Effector memory CD8-positive, alpha-beta T cell (primary cell): ENCODE results near the gene TXNL4A.
A peak's percentile ranks its signal among the peaks of the same experiment; 100 is the strongest.

Source experiments
- ATAC-seq: fragments of 150-1000 bp; cut with Tn5 transposase; replicated peaks from 2 replicates; pipeline ENCODE4 v1.10.0; 2021; ENCODE audit warnings: mild to moderate bottlenecking, moderate library complexity
- DNase-seq, 3 experiments: peaks; one replicate each; pipeline ENCODE4 v3.0.0; 2021
- H3K27ac Mint-ChIP-seq, 2 donors: one replicate each; pipeline ENCODE4 v1.8.0; 2022; ENCODE audit warnings: mild to moderate bottlenecking in 2 of 2, mixed read lengths in 2 of 2, moderate library complexity in 2 of 2
- H3K27me3 Mint-ChIP-seq, 2 donors: one replicate each; pipeline ENCODE4 v1.8.0; 2022; ENCODE audit warnings: mixed read lengths in 2 of 2
- H3K36me3 Mint-ChIP-seq: one replicate; pipeline ENCODE4 v1.8.0; 2022; ENCODE audit warnings: mild to moderate bottlenecking, moderate library complexity, mixed read lengths; ENCODE audit not compliant: insufficient read depth
- H3K4me1 Mint-ChIP-seq, 2 donors: one replicate each; pipeline ENCODE4 v1.8.0; 2022; ENCODE audit warnings: low read depth in 2 of 2, mixed read lengths in 2 of 2
- H3K4me3 Mint-ChIP-seq, 2 donors: one replicate each; pipeline ENCODE4 v1.8.0; 2022; ENCODE audit warnings: mild to moderate bottlenecking in 2 of 2, mixed read lengths in 2 of 2, moderate library complexity in 2 of 2
- H3K9me3 Mint-ChIP-seq, 2 donors: one replicate each; pipeline ENCODE4 v1.8.0; 2022; ENCODE audit warnings: mixed read lengths in 2 of 2

Gene TXNL4A

DNA sequence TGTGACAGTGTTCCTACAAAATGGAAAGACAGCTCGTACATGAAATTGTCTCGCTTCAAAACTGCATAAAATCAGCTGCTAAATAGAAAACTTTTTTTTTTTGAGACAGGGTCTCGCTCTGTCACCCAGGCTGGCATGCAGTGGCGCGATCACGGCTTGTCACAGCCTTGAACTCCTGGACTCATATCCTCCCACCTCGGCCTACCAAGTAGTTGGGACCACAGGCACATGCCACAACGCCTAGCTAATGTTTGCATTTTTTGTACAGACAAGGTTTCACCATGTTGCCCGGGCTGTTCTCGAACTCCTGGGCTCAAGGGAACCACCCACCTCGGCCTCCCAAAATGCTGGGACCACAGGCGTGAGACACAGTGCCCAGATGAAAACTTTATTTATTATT is 3.2 kb downstream of the TXNL4A start:
- DNase-seq (no peak), ATAC-seq (no peak)
- no peaks in the 10 kb centered on the region for H3K27me3 Mint-ChIP-seq
- H3K4me1 Mint-ChIP-seq: peaks cover 54 to 66% of the 10 kb centered on the region in 2 donors
- H3K9me3 Mint-ChIP-seq: no peaks in the 10 kb centered on the region
- H3K36me3 Mint-ChIP-seq: peaks cover 23% of the 10 kb centered on the region
- no peak overlapping the region for H3K27ac Mint-ChIP-seq
- no peak overlapping the region for H3K4me3 Mint-ChIP-seq

DNA sequence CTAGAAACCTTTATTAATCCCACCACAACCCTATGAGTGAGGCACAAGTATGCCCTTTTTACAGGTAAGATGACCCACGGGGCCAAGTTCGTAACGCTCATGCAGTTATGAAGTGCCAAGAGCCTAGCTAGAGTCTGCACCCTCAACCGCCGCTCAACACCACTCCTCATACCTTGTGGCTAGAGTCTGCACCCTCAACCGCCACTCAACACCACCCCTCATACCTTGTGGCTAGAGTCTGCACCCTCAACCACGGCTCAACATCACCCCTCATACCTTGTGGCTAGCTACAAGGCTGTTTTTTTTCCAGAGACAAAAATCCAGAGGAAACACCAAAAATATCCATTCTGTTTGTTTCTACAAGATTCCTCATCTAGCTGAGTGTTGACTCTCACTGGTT is 4.6 kb downstream of the TXNL4A start:
- Mint-ChIP-seq H3K4me1 (peaks cover 56 to 70% of the 10 kb centered on the region in 2 donors), H3K27me3 (no peaks in the 10 kb centered on the region), H3K27ac (peak overlapping the region; percentile 58), H3K9me3 (no peaks in the 10 kb centered on the region), H3K36me3 (peaks cover 29% of the 10 kb centered on the region), H3K4me3 (peak overlapping the region; percentile 41 to 47)
- ATAC-seq (peak; percentile 29), DNase-seq (peak in 1 of 3 experiments; percentile 16)

DNA sequence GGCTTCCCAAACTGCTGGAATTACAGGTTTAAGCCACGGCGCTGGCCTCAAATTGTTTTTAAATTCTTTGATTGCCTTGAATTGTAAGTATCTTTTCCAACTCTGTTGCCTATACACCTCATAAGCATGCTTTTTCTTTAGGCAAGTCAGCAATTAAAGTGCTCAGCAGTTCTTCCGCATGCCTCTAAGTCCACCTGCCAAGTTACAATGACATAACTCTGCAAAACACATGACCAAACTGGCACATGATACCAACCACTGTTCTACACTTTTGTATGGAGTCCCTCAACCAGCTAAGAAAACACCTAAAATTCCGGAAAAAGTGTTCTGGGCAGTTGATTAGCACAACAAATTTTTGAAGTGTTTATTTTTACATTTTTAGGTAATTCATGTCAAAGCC is 5.1 kb downstream of the TXNL4A start:
- peak overlapping the region in 1 of 2 donors; percentile 47 for H3K4me3 Mint-ChIP-seq
- H3K4me1 Mint-ChIP-seq: peaks cover 56 to 69% of the 10 kb centered on the region in 2 donors
- H3K27me3 Mint-ChIP-seq: no peaks in the 10 kb centered on the region
- H3K9me3 Mint-ChIP-seq: no peaks in the 10 kb centered on the region
- DNase-seq (no peak), ATAC-seq (no peak)
- peak overlapping the region in 1 of 2 donors; percentile 58 for H3K27ac Mint-ChIP-seq
- peaks cover 30% of the 10 kb centered on the region for H3K36me3 Mint-ChIP-seq

DNA sequence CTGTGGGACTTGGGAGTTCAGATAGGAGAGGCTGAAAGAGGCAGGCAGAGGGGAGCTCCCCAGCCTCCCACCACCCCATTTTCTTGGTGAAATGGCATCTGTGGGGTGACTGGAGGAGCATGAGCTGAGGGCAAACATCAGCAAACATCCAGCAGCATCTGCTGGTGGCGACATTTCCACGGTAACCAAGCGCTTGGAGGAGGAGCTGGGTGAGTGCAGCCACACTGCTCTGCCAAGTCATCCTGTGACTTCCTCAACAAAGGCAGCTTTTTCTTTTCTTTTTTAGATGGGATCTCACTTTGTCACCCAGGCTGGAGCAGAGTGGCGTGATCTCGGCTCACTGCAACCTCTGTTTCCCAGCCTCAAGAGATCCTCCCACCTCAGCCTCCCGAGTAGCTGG is 5.6 kb downstream of the TXNL4A start:
- peak overlapping the region; percentile 52 to 58 for H3K27ac Mint-ChIP-seq
- H3K27me3 Mint-ChIP-seq: no peaks in the 10 kb centered on the region
- peaks cover 27% of the 10 kb centered on the region for H3K36me3 Mint-ChIP-seq
- no peaks in the 10 kb centered on the region for H3K9me3 Mint-ChIP-seq
- no peak for DNase-seq
- ATAC-seq: no peak
- peaks cover 57 to 72% of the 10 kb centered on the region in 2 donors for H3K4me1 Mint-ChIP-seq
- H3K4me3 Mint-ChIP-seq: peak overlapping the region; percentile 37 to 61

DNA sequence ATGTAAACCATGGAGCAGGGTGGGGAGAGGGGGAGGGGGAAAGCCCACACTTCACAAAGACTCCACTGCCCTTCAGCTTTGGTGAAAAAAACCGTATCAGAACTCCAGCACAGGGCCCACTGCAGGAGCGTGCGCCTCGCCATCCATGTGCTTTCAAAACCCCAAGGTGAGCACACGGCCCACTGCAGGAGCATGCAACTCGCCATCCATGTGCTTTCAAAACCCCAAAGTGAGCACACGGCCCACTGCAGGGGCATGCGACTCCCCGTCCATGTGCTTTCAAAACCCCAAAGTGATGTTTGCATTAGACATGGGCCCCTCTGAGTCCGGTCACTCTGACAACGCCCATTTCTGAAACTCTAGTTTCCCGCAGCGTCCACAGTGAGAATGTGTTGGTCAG is 7.8 kb downstream of the TXNL4A start:
- DNase-seq (no peak), ATAC-seq (no peak)
- Mint-ChIP-seq H3K4me3 (no peak overlapping the region), H3K36me3 (peaks cover 27% of the 10 kb centered on the region), H3K4me1 (peaks cover 51 to 61% of the 10 kb centered on the region in 2 donors), H3K27ac (no peak overlapping the region), H3K9me3 (no peaks in the 10 kb centered on the region), H3K27me3 (no peaks in the 10 kb centered on the region)

DNA sequence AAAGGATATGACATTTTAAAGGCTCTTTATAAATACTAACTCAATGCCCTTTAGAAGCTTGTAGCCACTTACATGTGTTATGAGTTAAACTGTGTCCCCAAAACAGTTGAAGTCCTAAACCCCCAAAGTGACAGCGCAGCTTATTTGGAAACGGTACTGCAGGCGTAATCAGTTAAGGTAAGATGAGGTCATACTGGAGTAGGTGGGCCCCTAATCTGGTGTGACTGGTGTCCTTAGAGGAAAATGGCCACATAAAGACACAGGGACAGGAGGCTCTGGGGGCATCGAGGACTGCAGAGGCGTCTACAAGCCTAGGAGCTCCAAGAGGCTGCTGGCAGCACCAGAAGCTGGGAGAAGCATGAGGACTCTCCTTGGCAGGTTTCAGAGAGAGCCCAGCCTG is 8.5 kb downstream of the TXNL4A start:
- ATAC-seq: no peak
- no peak for DNase-seq
- H3K9me3 Mint-ChIP-seq: no peaks in the 10 kb centered on the region
- H3K27ac Mint-ChIP-seq: peak overlapping the region; percentile 19 to 44
- peaks cover 20% of the 10 kb centered on the region for H3K36me3 Mint-ChIP-seq
- H3K4me1 Mint-ChIP-seq: peaks cover 48 to 56% of the 10 kb centered on the region in 2 donors
- no peaks in the 10 kb centered on the region for H3K27me3 Mint-ChIP-seq
- H3K4me3 Mint-ChIP-seq: no peak overlapping the region

DNA sequence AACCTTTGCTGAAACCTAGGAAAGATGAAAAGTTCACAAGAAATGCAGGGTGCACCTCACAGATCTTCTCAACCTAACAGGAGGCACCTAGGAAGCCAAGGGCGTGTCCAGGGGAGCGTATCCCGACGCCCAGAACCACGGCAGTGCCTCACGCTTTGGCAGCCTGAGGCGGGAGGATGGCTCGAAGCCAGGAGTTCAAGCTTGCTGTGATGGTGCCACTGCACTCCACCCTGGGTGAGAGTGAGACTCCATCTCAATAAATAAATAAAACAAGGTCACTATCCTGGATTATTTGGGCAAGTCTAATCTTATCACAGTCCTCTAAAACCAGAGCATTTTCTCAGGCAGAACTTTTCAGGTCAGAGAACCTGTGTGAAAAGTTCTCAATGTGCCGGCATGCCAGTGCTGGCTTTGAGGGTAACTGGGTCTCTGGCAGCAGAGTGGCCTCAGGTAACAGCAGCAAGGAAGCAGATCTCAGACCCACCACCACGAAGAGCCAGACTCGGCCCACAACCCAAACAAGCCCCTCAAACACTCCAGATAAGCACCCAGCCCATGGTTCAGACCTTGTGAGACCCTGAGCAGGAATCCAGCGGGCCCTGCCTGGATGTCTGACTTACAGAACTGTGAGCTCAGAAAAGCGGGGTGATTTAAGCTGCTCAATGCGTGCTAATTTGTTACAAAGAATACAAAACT is 12.2 kb downstream of the TXNL4A start:
- H3K4me3 Mint-ChIP-seq: no peak overlapping the region

DNA sequence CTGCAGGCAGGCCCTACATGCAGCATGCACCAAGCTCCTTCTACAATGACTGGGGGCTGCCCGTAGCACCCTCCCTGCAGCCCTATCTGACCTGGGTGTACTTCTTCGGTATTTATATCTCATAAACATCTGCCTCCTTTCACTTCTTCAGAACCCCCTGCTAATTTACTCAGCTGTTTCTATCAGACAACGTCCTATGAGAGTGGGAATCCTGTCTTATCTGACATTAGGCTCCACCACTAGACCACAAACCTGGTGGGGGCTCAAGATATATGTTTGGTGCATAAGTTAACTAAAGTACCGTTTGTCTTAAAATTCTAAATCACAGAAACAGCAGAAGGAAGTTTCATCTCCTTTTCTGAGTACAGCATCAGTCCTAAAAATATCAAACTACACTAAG is 13.3 kb downstream of the TXNL4A start:
- DNase-seq (no peak), ATAC-seq (no peak)
- Mint-ChIP-seq H3K4me3 (no peak overlapping the region), H3K36me3 (peaks cover 40% of the 10 kb centered on the region), H3K9me3 (no peaks in the 10 kb centered on the region), H3K27me3 (no peaks in the 10 kb centered on the region), H3K27ac (peak overlapping the region in 1 of 2 donors; percentile 36), H3K4me1 (peaks cover 23 to 36% of the 10 kb centered on the region in 2 donors)

More for the DNA sequence above, 12.2 kb downstream of the TXNL4A start:
- peaks cover 40% of the 10 kb centered on the region for H3K36me3 Mint-ChIP-seq
- no peaks in the 10 kb centered on the region for H3K27me3 Mint-ChIP-seq
- DNase-seq (no peak), ATAC-seq (no peak)
- H3K27ac Mint-ChIP-seq: peak overlapping the region; percentile 31 to 73
- no peaks in the 10 kb centered on the region for H3K9me3 Mint-ChIP-seq
- H3K4me1 Mint-ChIP-seq: peaks cover 28 to 35% of the 10 kb centered on the region in 2 donors

DNA sequence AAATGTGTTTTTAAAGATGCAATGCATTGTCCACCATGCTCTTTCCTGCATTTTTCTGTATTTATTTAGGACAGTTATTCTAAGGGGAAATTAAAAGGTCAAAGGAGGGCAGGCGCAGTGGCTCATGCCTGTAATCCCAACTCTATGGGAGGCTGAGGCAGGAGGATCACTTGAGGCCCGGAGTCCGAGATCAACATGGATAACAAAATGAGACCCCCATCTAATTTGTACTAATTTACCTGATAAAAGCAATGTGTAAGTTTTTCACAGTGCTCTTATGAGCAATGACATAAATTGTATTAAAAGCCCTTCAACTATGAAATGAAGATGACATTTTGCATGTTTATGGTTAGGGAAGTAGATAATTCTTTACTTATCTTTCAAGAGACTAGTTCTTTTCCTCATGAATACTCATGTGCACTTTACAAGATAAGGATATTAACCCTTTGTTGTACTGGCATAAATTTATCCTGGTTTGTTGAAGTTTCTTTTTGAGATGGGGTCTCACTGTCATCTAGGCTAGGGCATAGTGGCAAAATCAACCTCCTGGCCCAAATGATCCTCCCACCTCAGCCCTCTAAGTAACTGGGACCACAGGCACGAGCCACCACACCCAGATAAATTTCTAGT is 14.2 kb downstream of the TXNL4A start:
- Mint-ChIP-seq H3K27ac (no peak overlapping the region), H3K4me1 (peaks cover 23 to 28% of the 10 kb centered on the region in 2 donors), H3K4me3 (no peak overlapping the region), H3K27me3 (no peaks in the 10 kb centered on the region), H3K9me3 (no peaks in the 10 kb centered on the region), H3K36me3 (peaks cover 33% of the 10 kb centered on the region)
- ATAC-seq (no peak), DNase-seq (no peak)

DNA sequence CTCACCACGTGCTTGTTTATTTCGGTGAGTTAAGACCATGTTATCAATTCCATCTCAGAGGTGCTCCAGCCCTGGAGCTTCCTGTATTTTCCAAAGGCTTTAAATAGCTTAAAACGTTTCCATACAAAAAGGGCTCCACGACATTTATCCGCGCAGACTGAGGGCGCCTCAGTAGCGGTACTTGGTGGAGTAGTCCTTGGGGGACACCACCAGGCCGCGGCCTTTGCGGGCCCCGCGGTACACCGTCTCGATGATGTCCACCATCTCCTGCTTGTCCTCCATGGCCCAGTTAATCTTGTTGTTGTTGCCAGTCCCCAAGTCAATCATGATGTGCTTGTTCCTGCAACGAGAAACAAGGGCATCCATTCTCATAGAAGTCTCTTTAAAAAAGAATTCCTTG is 14.8 kb downstream of the TXNL4A start:
- no peaks in the 10 kb centered on the region for H3K9me3 Mint-ChIP-seq
- H3K36me3 Mint-ChIP-seq: peaks cover 29% of the 10 kb centered on the region
- no peaks in the 10 kb centered on the region for H3K27me3 Mint-ChIP-seq
- no peak overlapping the region for H3K27ac Mint-ChIP-seq
- ATAC-seq: no peak
- H3K4me3 Mint-ChIP-seq: no peak overlapping the region
- no peak for DNase-seq
- peaks cover 22 to 27% of the 10 kb centered on the region in 2 donors for H3K4me1 Mint-ChIP-seq

DNA sequence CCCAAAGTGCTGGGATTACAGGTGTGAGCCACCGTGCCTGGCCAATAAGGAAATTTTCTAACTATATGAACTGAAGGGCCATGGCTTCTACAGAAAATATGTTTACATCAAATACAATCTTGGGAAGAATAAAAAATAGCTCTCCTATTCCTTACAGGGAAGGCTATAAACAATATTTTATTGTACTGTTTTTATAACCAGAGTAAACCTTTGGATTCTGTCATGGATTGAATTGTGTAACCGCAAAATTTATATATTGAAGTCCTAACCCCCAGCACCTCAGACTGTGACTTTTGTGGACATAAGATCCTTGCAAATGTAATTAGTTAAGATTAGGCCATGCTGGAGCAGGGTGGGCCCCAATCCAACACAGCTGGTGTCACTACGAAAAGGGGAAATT is 15.6 kb downstream of the TXNL4A start:
- H3K27ac Mint-ChIP-seq: no peak overlapping the region
- no peaks in the 10 kb centered on the region for H3K9me3 Mint-ChIP-seq
- ATAC-seq (no peak), DNase-seq (no peak)
- H3K36me3 Mint-ChIP-seq: peaks cover 33% of the 10 kb centered on the region
- H3K27me3 Mint-ChIP-seq: no peaks in the 10 kb centered on the region
- H3K4me1 Mint-ChIP-seq: peaks cover 21 to 23% of the 10 kb centered on the region in 2 donors
- no peak overlapping the region for H3K4me3 Mint-ChIP-seq

DNA sequence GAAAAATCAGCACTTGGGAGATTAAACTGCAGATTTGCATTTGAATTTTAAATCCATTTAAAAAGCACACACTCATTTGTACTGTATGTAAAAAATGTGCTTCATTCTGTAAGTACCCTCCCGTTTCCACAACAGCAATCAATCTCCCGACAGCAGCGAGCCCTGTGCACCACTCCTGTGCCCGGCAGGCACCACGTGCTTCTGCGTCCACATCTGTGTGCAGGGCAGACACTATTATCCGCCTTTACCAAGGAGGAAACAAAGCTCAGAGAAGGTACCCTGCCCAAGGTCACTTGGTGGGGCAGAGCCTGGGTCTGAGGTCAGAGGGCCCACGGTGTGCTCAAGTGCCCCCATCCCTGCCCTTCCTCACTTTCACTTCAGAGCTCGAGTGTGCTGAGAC is 16.4 kb downstream of the TXNL4A start:
- Mint-ChIP-seq H3K4me3 (peak overlapping the region in 1 of 2 donors; percentile 14), H3K27me3 (no peaks in the 10 kb centered on the region), H3K4me1 (peaks cover 21 to 23% of the 10 kb centered on the region in 2 donors), H3K36me3 (peaks cover 33% of the 10 kb centered on the region), H3K9me3 (no peaks in the 10 kb centered on the region), H3K27ac (peak overlapping the region; percentile 84)
- ATAC-seq: no peak
- no peak for DNase-seq

DNA sequence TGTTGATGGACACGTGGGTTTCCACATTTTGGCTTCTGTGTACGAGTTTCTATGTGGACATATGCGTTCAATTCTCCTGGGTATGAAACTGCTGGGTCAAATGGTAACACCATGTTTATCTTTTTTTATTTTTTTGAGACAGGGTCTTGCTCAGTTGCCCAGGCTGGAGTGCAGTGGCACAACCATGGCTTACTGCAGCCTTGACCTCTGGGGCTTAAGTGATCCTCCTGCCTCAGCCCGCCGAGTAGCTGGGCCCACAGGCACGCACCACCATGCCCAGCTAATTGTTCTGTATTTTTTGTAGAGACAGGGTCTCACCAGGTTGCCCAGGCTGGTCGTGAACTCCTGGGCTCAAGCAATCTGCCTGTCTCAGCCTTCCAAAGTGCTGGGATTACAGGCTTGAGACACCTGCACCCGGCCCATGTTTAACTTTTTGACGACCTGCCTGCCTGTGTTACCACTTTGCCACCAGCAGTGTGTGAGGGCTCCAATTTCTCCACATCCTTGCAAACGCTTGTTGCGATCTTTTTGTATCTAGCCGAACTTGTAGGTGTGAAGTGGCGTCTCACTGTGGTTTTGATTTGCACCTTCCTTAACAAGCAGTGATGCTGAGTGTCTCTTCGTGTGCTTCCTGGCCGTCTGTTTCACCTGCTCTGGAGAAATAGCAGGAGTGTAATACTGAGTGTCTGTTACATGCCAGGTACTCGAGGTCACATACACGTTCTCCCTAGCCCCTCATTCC is 17.0 kb downstream of the TXNL4A start:
- peak overlapping the region in 1 of 2 donors; percentile 8 for H3K4me3 Mint-ChIP-seq
- H3K36me3 Mint-ChIP-seq: peaks cover 33% of the 10 kb centered on the region
- H3K4me1 Mint-ChIP-seq: peaks cover 21 to 23% of the 10 kb centered on the region in 2 donors
- ATAC-seq (peak; percentile 76), DNase-seq (no peak)
- H3K27me3 Mint-ChIP-seq: no peaks in the 10 kb centered on the region
- H3K9me3 Mint-ChIP-seq: no peaks in the 10 kb centered on the region
- peak overlapping the region; percentile 84 for H3K27ac Mint-ChIP-seq
